GM18508 (cell line): ENCODE measurements around the gene COL8A2.

Source experiments
- ATAC-seq: cut with Tn5 transposase; IDR thresholded peaks from one replicate; pipeline ENCODE4 v1.9.1; 2021; ENCODE audit warnings: moderate number of reproducible peaks; ENCODE audit not compliant: insufficient read depth, unreplicated experiment

The COL8A2 gene

DNA sequence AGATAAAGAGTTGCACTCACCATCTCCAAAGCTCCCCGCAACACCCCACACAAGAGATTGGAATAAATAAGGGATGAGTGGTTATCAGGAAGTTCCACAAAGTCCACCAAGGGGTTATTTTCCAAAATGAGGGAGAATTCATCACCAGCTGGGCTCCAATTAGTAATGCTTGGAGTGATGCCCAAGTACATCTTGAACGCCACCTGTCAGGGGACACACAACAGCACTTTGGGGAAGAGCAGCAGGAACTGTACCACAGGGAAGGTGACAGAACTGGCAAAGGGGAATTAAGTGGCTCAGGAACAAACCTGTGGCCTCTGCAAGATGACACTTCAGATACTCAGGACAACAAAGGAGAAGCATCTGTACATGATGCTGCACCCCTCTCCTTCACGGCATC, 12.8 kb upstream of the COL8A2 start:
- ATAC-seq: no peak

DNA sequence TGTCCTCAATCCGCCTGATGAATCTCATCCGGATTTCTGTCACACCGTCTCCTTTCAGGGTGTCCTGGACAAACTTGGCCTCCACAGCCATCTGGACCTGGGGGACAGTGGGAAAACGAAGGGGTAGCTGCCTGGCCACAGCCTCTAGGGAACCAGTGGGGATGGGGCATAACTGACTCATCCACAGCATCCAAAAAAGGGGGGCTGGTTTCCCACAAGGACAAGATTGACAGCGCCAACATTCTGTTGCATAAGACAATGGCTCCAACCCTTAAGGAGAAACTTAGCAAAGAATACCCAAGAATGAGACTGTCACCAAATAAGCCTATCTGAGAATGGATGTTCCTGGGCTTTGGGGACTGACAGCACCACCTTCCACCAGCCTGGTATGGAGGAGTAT, 12.2 kb upstream of the COL8A2 start:
- no peak for ATAC-seq

DNA sequence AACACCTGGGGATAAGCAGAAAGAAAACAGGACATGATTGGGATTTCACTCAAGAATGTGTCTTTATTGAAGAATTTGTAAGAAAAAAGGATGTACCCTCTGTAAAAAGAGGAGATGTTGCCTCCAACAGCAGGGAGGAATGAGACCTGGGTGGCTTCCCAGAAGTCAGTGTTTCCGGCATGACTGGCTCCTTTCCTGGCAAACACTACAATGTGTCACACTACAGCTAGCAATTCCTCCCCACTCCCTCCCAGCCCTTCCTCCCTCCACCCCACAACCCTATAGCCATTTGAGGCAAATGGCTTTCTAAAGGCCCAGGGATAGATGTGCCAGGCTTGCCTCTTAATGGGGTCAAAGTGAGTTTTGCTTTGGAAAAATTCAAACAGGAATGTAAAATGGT, 11.5 kb upstream of the COL8A2 start:
- ATAC-seq: no peak

DNA sequence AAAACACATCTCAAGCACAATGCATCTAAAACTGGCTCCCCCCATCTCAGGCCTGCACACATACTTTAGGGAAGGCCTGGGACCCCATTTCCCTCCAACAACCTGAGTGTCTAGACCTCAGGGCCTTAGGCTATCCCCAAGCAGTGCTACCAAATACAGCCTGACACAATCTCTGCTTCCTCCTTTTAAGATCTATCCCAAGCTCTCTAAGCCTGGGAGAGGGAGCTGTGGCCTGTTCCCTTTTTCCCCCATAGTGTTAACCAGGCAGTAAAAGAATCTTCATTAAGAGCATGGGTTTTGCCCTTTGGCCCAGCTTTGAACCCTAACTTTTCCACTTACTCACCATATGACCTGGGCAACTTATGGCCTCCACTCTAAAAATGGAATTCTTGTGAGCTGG, 10.8 kb upstream of the COL8A2 start:
- no peak for ATAC-seq

DNA sequence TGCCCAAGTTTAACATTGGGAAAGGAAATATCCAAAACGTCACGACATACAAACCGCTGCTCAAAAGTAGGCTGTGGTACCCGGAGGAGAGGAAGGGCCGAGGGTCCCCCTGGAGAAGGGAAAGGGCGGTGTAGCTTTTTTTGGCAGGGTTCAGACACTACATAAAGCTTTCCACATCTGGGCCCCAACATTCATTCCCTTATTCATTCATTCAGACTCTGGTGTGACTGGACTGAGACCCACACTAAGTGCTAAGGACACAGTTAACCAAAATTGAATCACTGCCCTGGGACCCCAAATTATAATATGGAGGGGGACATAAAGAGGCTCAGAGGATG, 10.3 kb upstream of the COL8A2 start:
- ATAC-seq: no peak

DNA sequence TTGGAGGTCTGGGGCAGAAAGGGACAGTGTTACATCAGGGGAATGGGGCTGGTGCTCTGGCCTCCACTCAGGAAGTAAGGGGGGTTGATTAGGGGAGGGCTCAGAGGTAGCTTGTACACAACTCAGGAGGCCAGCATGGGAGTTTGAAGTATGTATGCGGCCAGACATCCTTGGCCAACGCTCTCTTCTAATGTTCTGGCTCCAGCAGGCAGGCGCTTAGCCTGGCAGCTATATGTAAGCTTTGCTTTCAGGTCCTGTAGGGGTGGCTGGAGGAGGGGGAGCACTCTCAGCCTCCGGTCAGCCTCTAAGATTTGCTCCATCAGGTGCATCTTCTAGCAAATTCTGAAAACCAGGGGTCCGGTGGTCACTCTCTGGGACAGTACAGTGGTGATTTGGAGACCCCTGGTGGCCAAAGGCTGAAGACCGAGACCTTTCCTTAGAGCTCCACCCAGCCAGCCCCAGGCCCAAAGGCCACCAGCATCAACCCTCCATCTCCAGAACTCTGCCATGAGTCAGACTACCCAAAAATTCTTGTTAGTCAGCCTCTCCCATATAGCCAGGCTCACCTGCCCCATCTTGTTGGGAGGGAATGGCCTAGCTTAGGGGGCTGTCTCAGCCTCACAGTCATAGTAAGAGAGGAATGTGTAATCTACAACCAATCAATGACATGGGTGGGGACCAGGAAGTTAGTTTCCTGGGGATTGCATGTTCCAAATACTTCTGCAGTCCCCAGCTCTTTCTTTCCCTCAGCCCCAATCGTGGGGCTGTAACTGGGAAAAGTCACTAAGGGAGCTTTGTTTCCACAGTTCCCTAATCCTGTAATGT, 9.7 kb upstream of the COL8A2 start:
- ATAC-seq: no peak

DNA sequence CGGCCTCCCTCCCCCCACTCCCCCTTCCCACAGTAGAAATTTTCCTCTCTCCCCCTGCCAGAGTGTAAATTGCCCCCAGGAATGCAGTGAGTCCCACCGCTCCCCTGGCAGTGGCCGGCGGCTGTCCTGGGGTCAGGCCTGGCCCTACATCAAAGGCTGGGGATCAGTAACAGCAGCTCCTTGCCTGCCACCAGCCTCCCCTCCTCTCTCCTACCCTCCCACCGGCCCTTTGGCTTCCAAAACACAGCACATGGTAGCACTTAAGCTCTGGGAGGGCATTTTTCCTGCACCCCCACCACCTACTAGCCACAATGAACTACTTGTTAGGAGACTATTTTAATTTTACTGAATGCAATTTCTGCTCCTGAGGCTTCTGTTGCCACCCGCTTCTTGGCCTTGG, 9.0 kb upstream of the COL8A2 start:
- no peak for ATAC-seq

DNA sequence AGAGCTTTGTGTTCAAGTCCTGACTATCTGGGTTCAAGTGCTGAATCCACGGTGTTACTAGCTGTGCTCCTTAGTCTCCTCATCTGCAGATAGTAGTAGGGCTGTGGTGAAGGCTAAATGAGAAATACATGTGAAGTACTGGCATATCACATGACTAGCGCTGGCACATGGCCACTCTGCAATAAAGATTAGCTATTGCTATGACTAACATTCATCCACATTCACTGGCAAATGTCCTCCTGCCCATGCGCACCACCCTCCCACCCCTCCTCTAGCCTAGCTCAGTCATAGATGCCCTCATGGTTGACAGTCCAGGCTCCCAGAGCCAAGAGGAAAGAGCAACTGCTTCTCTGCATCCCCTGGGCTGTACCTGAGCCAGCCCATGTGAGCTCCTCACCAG, 8.5 kb upstream of the COL8A2 start:
- ATAC-seq: no peak

DNA sequence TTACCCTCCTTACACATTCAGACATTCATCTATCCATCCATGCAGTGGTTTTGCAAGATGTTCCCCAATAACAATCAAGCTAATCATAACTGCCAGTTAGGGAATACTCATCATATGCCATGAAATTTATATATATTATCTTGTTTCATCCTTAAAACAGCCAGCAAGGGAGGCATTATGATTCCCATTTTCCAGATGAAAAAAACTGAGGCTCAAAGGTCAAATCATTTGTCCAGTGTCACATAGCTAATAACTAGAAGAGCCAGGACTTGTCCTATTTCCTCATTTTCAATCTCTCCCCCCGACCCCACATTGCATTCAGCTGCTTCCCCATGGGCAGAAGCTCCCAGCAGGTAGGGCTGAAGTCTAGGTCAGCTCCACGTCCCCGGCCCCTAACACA, 7.0 kb upstream of the COL8A2 start:
- ATAC-seq: no peak

DNA sequence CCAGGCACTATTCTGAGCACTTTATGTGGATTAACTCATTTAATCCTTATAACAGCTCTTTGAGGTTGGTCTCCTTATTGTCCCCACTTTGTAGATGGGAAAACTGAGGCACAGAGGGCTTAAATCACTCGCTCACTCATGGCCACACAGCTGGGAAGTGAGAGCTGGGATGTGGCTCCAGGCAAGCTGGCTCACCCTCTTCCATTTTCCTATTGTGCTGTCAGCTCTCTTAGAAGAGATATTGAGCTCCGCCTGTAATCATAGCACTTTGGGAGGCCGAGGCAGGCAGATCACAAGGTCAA, 3.8 kb upstream of the COL8A2 start:
- ATAC-seq: no peak

DNA sequence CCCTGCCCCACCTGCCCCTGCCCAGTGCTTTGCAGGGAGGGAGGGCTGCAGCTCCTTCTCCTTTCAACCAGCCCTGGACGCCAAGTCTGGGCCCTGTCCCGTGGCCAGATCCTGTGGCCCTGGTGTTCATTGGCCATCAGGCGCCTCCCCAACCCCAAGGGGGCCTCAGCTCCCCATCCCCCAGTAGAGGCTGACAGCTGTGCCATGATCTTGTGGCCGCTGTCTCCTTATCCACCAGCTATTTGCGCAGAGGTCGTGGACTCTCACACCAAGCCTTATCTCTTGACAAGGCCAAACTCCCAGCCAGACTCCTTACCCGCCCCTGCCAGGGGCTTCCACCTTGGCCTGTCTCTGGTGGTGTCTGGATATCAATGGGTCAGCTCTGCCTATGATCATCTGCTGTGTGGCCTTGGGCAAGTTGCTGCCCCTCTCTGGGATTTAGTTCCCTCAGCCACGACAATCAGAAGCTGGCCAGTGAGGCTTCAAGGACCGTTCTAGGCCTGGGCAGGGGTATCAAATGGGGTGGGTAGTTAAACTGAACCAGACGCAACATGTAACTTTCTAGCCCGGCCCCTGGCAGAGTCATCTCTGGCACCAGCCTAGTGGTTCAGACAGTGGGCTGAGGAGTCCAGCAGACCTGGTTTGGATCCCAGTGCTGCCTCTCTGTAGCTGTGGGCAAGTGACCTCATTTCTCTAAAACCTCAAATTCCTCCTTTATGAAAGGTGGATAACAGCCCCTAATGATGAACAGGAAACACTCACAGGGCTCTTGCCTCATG, 3.3 kb upstream of the COL8A2 start:
- ATAC-seq: no peak

DNA sequence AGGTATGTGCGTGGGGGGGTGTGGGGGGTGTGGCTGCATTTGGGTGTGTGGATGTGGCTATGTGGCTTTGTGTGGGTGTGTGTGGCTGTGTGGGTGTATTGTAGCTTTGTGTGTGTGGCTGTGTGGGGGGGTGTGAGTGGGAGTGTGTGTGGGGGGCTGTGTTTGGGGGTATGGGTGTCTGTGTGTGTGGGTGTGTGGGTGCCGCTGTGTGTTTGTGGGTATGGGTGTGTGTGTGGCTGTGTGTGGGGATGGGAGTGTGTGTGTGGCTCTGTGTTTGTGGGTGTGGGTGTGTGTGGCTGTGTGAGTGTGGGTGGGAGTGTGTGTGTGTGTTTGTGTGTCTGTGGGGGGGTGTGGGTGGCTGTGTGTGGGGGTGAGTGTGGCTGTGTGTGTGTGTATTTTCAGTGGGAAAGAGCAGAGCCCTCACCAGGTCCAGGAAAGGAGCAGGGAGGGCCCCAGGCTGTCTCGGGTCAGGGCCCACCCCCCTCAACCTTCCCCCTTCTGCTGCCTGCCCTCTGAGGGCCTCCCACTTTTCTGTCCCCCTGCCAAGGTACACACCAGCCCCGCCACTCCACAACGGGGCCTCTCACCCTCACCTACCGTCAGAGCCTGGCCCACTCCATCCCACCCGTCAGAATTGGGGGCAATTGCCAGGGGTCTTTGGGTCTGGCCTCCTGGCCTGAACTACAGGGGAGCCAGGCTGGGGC, 1.9 kb upstream of the COL8A2 start:
- ATAC-seq: no peak

DNA sequence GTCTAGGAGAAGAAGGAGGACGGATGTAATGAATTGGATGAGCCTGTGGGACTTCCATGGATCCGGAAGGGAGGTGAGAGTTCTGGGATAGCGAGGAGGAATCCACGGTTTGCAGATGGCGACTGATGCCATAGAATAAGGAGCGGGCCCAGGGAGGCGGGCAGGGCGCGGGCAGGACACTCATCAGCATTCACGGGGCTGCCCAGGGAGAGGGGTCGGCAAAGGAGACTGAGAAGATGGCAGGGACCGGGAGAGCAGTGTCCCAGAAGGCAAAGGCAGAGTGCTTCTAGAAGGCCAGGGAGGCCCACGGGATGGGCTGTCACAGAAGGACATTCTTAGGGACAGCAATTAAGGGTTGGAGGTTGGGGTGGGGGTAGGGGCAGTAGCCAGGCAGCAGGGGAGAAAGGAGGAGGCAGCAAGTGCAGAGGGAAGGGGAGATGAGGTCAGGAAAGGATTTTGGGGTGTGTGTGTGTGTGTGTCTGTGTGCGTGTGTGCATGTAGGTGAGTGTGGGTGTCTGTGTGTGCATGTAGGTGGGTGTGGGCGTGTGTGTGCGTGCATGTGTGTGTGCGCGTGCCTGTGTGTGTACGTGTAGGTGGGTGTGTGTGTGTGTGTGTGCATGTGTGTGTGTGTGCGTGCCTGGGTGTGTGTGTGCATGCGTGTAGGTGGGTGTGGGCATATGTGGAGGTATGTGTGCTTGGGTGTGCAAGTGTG, 1.1 kb upstream of the COL8A2 start:
- ATAC-seq: no peak

DNA sequence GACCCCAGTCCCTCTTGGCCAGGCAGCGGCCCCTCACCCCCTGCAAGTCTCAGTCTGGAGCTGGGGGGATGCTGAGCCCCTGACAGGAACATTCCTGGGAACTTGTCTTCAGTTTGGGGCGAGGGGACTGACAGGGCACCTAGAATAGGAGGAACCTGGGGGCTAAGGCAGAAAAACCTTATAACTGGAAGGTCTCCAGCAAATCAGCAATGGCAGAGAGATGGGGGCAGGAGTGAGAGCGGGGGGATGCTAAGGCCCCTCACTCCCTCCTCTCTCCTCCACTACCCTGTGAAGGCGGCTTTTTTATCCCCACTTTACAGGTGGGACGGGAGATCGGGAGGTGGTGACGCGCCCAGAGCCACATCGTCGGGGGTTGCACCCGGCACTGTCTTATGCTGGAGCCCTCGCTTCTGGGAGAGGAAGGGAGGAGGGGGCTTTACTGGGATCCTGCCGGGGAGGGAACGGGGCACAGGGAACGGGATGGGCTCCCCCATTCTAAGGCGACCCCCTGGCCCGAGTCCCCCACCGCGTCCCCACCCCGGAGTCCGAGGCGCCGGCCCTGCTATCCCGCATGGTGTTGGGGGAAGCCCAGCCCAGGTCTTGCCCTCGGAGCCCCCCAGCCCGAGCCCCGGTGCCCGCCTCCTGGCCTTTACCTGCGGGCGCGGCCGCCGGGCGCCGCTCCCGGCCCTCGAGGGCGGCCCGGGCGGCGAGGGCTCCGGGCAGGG, 456 bp downstream of the COL8A2 start:
- no peak for ATAC-seq

DNA sequence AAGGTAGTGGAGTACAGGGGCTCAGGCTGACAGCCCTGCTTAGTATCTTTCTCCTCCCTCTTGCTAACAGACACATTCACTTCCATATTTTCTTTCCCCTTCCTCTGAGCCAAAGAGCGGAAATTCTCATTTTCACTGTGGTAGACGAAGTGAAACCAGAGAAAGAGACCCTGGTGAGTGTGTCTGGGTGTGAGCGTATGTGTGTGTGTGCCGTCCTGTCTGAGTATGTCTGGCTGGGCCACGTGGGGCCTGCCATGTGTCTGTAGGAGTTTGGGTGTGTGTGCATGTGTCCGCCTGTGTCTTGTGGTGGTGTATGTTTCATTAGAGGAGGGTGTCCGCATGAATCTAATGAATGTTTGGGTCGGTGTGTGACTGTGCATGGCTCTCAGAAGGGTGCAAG, 1.7 kb downstream of the COL8A2 start:
- ATAC-seq: no peak

DNA sequence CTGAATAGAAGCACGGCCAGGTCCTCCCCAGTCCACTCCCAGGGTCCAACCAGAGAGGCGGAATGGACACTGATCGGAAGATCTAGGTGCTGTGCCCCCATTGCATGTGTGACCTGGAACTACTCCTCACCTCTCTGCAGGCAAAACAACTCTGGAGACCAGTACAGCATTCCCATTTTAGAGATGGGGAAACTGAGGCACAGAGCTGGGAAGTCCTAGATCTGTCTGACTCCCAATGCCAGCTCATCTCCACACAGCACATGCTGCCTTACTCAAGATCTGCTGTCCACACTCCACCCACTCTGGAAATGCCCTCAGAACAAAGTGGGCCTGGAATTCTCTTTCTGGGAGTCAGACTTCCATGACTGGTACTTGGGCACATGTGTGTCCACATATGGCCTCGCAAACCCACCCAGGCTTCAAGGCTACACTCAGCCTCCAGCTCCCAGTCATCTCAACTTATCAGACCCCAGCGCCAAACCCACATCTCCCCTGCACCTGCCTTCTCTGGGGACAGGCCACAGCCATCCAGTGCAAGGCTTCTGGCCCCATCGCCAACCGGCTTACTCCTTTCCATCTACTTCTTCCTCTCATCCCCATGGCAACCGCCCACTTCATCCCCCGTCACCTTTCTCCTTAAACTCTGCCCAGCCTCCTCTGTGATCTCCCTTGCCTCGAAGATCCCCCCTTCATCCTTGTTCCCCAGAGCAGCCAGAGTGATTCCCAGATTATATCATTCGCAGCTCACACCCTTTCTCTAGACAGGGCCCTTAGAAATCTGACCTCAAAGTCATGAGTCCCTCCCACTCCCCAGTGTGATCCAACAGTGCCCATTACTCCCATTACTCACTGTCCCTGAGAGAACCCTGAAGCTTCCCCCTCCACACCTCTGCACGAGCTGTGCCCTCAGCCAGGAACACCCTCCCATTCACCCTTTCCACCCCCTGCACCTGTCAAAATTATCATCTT, 2.7 kb downstream of the COL8A2 start:
- no peak for ATAC-seq

DNA sequence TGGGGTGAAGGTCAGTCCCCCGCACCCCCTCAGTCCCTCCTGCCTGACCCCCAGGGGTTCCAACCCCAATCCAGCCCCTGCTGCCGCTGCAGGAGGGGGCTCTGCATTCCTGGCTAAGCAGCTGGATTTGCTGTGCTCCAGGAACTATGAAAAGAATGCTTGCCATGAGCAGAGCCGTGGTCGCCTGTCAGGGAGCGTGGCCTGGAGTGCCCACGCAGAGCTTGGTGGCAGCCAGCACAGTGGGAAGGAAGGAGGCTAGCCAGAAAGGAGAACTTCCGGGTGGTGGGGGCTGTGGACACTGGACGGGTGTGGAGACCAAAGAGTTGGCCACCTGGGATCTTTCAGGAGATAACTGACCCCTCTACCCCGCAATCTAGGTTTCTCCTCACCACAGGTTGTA, 5.6 kb downstream of the COL8A2 start:
- no peak for ATAC-seq

DNA sequence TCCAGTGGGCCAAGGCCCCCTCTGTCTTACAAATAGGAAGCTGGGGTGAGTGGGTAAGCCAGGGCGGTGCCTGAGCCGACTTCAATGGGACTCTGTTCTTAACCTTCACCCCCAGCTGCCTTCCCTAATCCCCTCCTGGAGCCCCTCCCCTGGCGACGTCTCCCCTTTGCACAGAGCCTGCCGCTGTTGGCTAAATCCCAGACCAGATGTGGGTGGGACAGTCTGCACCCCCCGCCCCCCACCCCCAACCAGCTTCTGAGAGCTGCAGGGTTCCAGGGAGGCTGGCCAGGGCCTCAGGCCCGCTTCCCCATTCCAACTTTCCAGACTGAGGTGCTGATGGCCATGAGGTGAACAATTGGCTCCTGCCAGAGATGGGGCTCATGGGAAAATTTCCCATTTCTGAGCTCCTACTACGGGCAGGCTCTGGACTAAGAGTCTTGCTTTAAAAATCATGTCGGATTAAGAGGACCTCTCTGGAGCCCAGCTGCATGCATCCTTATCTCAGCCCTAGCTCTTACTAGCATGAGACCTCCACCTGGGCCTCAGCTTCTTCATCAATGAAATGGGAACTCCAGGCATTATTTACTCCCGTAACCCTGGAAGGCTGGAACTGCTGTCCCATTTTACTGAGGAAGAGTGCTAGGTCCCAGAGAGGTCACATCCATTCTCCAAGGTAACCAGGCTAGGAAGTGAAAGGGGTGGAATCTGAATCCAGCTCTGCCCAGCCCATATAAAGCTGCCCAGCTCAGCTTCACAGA, 6.4 kb downstream of the COL8A2 start:
- no peak for ATAC-seq
